IMR-90 (cell line): ENCODE results near the gene ACTG2. TPM values are rescaled to one million over a fixed set of nuclear protein-coding genes. Genes with fewer than 3 reads are reported as not detected.

Experiments
- ATAC-seq: fragments of 200-7000 bp; cut with Tn5 transposase; 2 replicates; pipeline ENCODE4 v1.9.1; 2020; ENCODE audit warnings: low read depth, mild to moderate bottlenecking, moderate library complexity
- BruUV-seq: library from RNA; stranded (reverse); fragments of 400-500 nt; replicated peaks from 2 replicates; lab custom pipeline; 2021; lab: Mats Ljungman, UMichigan
- CTCF ChIA-PET: fragments of 300-600 bp; formaldehyde crosslinking; extraction: SDS; loops from one replicate; lab custom pipeline; 2021; ENCODE audit warnings: antibody characterized with exemption; lab: Yijun Ruan, JAX
- POLR2A ChIA-PET: fragments of 300-600 bp; sonication (Branson Sonifier 250); formaldehyde crosslinking; loops from one replicate; lab custom pipeline; 2022; ENCODE audit warnings: antibody characterized with exemption; ENCODE audit not compliant: unreplicated experiment; lab: Charles Lee
- DNase-seq: peaks from one replicate; pipeline ENCODE4 v3.0.0; 2013
- H2AFZ ChIP-seq: replicated peaks from 2 replicates; pipeline ENCODE3; 2013; ENCODE audit warnings: low read length, mild to moderate bottlenecking; ENCODE audit not compliant: poor library complexity
- H2AK5ac ChIP-seq: 2 replicates; pipeline ENCODE4 v1.6.1; 2013; ENCODE audit warnings: low read depth, low read length, inconsistent platforms
- H2AK9ac ChIP-seq: replicated peaks from 2 replicates; pipeline ENCODE3; 2013; ENCODE audit warnings: mild to moderate bottlenecking, low read depth, low read length, moderate library complexity; ENCODE audit not compliant: poor library complexity
- H2BK120ac ChIP-seq: 2 replicates; pipeline ENCODE4 v1.6.1; 2013; ENCODE audit warnings: low read depth, low read length, inconsistent platforms
- H2BK15ac ChIP-seq: 3 replicates; pipeline ENCODE4 v1.6.1; 2013; ENCODE audit warnings: low read depth, low read length, inconsistent platforms
- H2BK20ac ChIP-seq: 2 replicates; pipeline ENCODE4 v1.6.1; 2013; ENCODE audit warnings: low read depth, mild to moderate bottlenecking, inconsistent platforms, low read length, moderate library complexity
- H2BK5ac ChIP-seq: 2 replicates; pipeline ENCODE4 v1.6.1; 2013; ENCODE audit warnings: mild to moderate bottlenecking, low read depth, low read length, inconsistent platforms; ENCODE audit not compliant: poor library complexity, severe bottlenecking
- H3K14ac ChIP-seq: replicated peaks from 2 replicates; pipeline ENCODE4 v1.6.1; 2013; ENCODE audit warnings: low read depth, low read length, inconsistent platforms
- H3K18ac ChIP-seq: 2 replicates; pipeline ENCODE4 v1.6.1; 2013; ENCODE audit warnings: low read depth, low read length, control low read depth
- H3K23ac ChIP-seq: 2 replicates; pipeline ENCODE4 v1.6.1; 2013; ENCODE audit warnings: low read depth, low read length, inconsistent platforms
- H3K27ac ChIP-seq: 2 replicates; pipeline ENCODE4 v1.5.1; 2013; ENCODE audit warnings: mild to moderate bottlenecking, control low read depth, low read length; ENCODE audit not compliant: insufficient read depth
- H3K27me3 ChIP-seq: 2 replicates; pipeline ENCODE4 v1.6.1; 2013; ENCODE audit warnings: low read length; ENCODE audit not compliant: control insufficient read depth, insufficient read depth
- H3K36me3 ChIP-seq: 2 replicates; pipeline ENCODE4 v1.6.1; 2013; ENCODE audit warnings: low read length, mixed read lengths; ENCODE audit not compliant: control insufficient read depth, insufficient read depth
- H3K4ac ChIP-seq: 2 replicates; pipeline ENCODE4 v1.6.1; 2013; ENCODE audit warnings: low read depth, low read length, inconsistent platforms
- H3K4me1 ChIP-seq: 2 replicates; pipeline ENCODE4 v1.6.1; 2013; ENCODE audit warnings: low read length, mixed read lengths; ENCODE audit not compliant: control insufficient read depth, insufficient read depth
- H3K4me2 ChIP-seq: 2 replicates; pipeline ENCODE4 v1.6.1; 2013; ENCODE audit warnings: low read depth, mild to moderate bottlenecking, control low read depth, low read length, moderate library complexity
- H3K4me3 ChIP-seq: 2 replicates; pipeline ENCODE4 v1.5.1; 2013; ENCODE audit warnings: low read depth, mild to moderate bottlenecking, control low read depth, low read length, moderate library complexity; ENCODE audit not compliant: insufficient read depth
- H3K56ac ChIP-seq: 2 replicates; pipeline ENCODE4 v1.6.1; 2013; ENCODE audit warnings: low read length, inconsistent platforms; ENCODE audit not compliant: insufficient read depth; ENCODE audit errors: extremely low read depth
- H3K79me1 ChIP-seq, 2 experiments: 2 replicates each; pipeline ENCODE4 v1.6.1; 2013; ENCODE audit warnings: low read length in 2 of 2, inconsistent platforms in 1 of 2, low read depth in 1 of 2
- H3K9ac ChIP-seq: 2 replicates; pipeline ENCODE4 v1.6.1; 2013; ENCODE audit warnings: low read depth, low read length, control low read depth
- H3K9me1 ChIP-seq: 2 replicates; pipeline ENCODE4 v1.6.1; 2013; ENCODE audit warnings: low read length, inconsistent platforms; ENCODE audit not compliant: insufficient read depth
- H3K9me3 ChIP-seq: 2 replicates; pipeline ENCODE4 v1.6.1; 2013; ENCODE audit warnings: low read length; ENCODE audit not compliant: control insufficient read depth, insufficient read depth
- H4K20me1 ChIP-seq: 2 replicates; pipeline ENCODE4 v1.6.1; 2013; ENCODE audit warnings: low read length, inconsistent platforms; ENCODE audit not compliant: insufficient read depth
- H4K5ac ChIP-seq: 2 replicates; pipeline ENCODE4 v1.6.1; 2013; ENCODE audit warnings: mild to moderate bottlenecking, low read depth, low read length, control low read depth
- H4K8ac ChIP-seq, 2 experiments: 2 replicates each; pipeline ENCODE4 v1.6.1; 2013; ENCODE audit warnings: low read depth in 2 of 2, low read length in 2 of 2, control low read depth in 1 of 2, inconsistent platforms in 1 of 2
- H4K91ac ChIP-seq: 2 replicates; pipeline ENCODE4 v1.6.1; 2013; ENCODE audit warnings: low read depth, low read length, inconsistent platforms; ENCODE audit not compliant: insufficient read depth
- BHLHE40 ChIP-seq: fragments of 150-350 bp; IDR thresholded peaks from 2 replicates; pipeline ENCODE4 v1.6.1; 2016; ENCODE audit warnings: mild to moderate bottlenecking, low read depth, low read length
- MAFK ChIP-seq: IDR thresholded peaks from 2 replicates; pipeline ENCODE4 v1.6.1; 2012; ENCODE audit warnings: low read depth, low read length, improper control_type of control experiment
- NFE2L2 ChIP-seq: fragments of 150-350 bp; IDR thresholded peaks from 2 replicates; pipeline ENCODE4 v1.6.1; 2016; ENCODE audit warnings: low read depth, mild to moderate bottlenecking, low read length
- POLR2A ChIP-seq: IDR thresholded peaks from 2 replicates; pipeline ENCODE4 v1.6.1; 2012; ENCODE audit warnings: mild to moderate bottlenecking, low read depth, low read length
- RAD21 ChIP-seq: IDR thresholded peaks from 2 replicates; pipeline ENCODE4 v1.6.1; 2012; ENCODE audit warnings: low read length, improper control_type of control experiment
- SMC3 ChIP-seq: fragments of 150-350 bp; IDR thresholded peaks from 2 replicates; pipeline ENCODE4 v1.6.1; 2016; ENCODE audit warnings: low read depth, mild to moderate bottlenecking, antibody characterized with exemption, low read length, moderate library complexity
- WGBS, 2 experiments: methylation state at CpG; one replicate each; pipeline versions ENCODE4 v1.1.5 to v1.1.7; 2013; ENCODE audit warnings: missing lambda C conversion rate in 2 of 2; ENCODE audit not compliant: insufficient read length in 1 of 2; ENCODE audit errors: extremely low coverage in 2 of 2; 5-methylcytosine and 5-hydroxymethylcytosine counted together
- dilution Hi-C: fragments of 300-500 bp; cut with HindIII; formaldehyde crosslinking; loops from one replicate; pipeline ENCODE4 v1.14.3; 2018; ENCODE audit warnings: low sequenced_read_pairs; ENCODE audit not compliant: unreplicated experiment
- in situ Hi-C: fragments of 300-500 bp; cut with MboI; formaldehyde crosslinking; loops from 3 replicates; pipeline ENCODE4 v1.14.3; 2019; ENCODE audit warnings: low sequenced_read_pairs, inconsistent platforms, mixed read lengths
- intact Hi-C: fragments of 100-400 bp; cut with micrococcal nuclease; formaldehyde crosslinking; loops from 2 replicates; pipeline ENCODE4 v1.10.0; 2022
- polyA plus RNA-seq, 3 experiments: library from polyadenylated mRNA; depleted of rRNA; stranded (reverse); fragments of >200 nt; gene quantifications; 2 replicates each; pipeline ENCODE4 v1.2.3, GENCODE V29; 2012; ENCODE audit warnings: low replicate concordance in 1 of 3
- total RNA-seq: library from RNA; depleted of rRNA; stranded (reverse); fragments of >200 nt; gene quantifications from 2 replicates; pipeline ENCODE4 v1.2.3, GENCODE V29; 2012
- TF ChIP-seq, protein P1 (sequence below): fragments of 150-350 bp; IDR thresholded peaks from 2 replicates; pipeline ENCODE4 v1.6.1; 2016; ENCODE audit warnings: low read depth, mild to moderate bottlenecking, low read length, moderate library complexity, borderline replicate concordance
- TF ChIP-seq, protein P2 (sequence below): fragments of 150-350 bp; IDR thresholded peaks from 2 replicates; pipeline ENCODE4 v1.6.1; 2017; ENCODE audit warnings: mild to moderate bottlenecking, antibody characterized with exemption, low read length, low read depth
- TF ChIP-seq, protein P3 (sequence below): conservative IDR thresholded peaks from 2 replicates; pipeline ENCODE4 v1.5.1; 2012; ENCODE audit warnings: mild to moderate bottlenecking, low read depth, low read length, improper control_type of control experiment

ACTG2 gene
- total and polyA plus RNA-seq, 2 of the 4 experiments (the other 2 are of a cell fraction), result 523 to 899 TPM

DNA sequence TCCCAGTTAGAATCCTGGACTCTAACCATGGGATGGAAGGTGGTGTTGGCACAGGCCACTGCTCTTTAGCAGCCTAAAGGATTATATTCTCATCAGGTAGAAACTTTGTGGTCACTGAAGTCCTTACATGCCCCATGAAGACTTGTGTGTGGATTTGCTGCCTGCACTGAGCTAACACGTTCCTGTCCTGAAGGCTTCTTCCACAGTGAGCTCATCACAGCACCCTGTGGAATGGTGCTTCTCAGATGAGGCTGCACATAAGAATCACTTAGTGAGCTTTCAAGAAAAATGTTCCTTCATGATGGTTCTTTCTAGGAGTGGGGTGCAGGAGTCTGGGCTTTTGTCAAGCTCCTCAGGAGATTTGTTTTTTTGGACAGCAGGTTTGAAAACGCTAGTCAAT is 37.3 kb upstream of the ACTG2 start:
- H2AFZ ChIP-seq, result no peak overlapping the region
- H2AK5ac ChIP-seq, result peak overlapping the region; percentile 13; the same call in 1 of the 2 replicates
- no peak overlapping the region for H3K4ac ChIP-seq
- dilution Hi-C loops (no loop called here), intact Hi-C loops (no loop called here), in situ Hi-C loops (no loop called here)
- H4K20me1 ChIP-seq, result peaks cover 12% of the 10 kb centered on the region; the same call in 1 of the 2 replicates
- ATAC-seq, result no peak
- POLR2A ChIA-PET, result no interaction called here
- H3K56ac ChIP-seq, result no peak overlapping the region
- H3K9me1 ChIP-seq, result peaks cover 19% of the 10 kb centered on the region
- no peak overlapping the region for H2BK5ac ChIP-seq
- no peak overlapping the region for H3K14ac ChIP-seq
- WGBS, 2 experiments, result no CpG with 5 or more reads among the region's 2 CpGs
- H4K8ac ChIP-seq, result no peak overlapping the region
- peak; percentile 20 for DNase-seq
- no peak overlapping the region for H2BK120ac ChIP-seq
- H3K27ac ChIP-seq, result no peak overlapping the region
- no peak overlapping the region for H3K9ac ChIP-seq
- H3K4me1 ChIP-seq, result peaks cover 15% of the 10 kb centered on the region
- BruUV-seq, result no TSS peak
- no peak overlapping the region for H2AK9ac ChIP-seq
- H3K23ac ChIP-seq, result no peak overlapping the region
- CTCF ChIA-PET, result interaction anchor here (0.6 kb wide), 1 partner anchor 213 kb away, joined by 3 read pairs; no protein-coding TSS in a partner anchor
- peaks cover 0 to 26% of the 10 kb centered on the region in 2 experiments; a peak in 2 of 4 replicates for H3K79me1 ChIP-seq
- H2BK20ac ChIP-seq, result no peak overlapping the region
- H3K36me3 ChIP-seq, result peaks cover 34% of the 10 kb centered on the region
- H2BK15ac ChIP-seq, result no peak overlapping the region
- no peak overlapping the region for H3K4me2 ChIP-seq
- no peak for TF ChIP-seq BHLHE40
- no peak for TF ChIP-seq SMC3
- TF ChIP-seq, protein P1, sequence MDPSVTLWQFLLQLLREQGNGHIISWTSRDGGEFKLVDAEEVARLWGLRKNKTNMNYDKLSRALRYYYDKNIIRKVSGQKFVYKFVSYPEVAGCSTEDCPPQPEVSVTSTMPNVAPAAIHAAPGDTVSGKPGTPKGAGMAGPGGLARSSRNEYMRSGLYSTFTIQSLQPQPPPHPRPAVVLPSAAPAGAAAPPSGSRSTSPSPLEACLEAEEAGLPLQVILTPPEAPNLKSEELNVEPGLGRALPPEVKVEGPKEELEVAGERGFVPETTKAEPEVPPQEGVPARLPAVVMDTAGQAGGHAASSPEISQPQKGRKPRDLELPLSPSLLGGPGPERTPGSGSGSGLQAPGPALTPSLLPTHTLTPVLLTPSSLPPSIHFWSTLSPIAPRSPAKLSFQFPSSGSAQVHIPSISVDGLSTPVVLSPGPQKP, result no peak
- TF ChIP-seq, protein P2, sequence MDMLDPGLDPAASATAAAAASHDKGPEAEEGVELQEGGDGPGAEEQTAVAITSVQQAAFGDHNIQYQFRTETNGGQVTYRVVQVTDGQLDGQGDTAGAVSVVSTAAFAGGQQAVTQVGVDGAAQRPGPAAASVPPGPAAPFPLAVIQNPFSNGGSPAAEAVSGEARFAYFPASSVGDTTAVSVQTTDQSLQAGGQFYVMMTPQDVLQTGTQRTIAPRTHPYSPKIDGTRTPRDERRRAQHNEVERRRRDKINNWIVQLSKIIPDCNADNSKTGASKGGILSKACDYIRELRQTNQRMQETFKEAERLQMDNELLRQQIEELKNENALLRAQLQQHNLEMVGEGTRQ, result no peak
- TF ChIP-seq POLR2A, result no peak
- TF ChIP-seq NFE2L2, result no peak
- TF ChIP-seq RAD21, result no peak
- no peak for TF ChIP-seq MAFK
- TF ChIP-seq, protein P3, sequence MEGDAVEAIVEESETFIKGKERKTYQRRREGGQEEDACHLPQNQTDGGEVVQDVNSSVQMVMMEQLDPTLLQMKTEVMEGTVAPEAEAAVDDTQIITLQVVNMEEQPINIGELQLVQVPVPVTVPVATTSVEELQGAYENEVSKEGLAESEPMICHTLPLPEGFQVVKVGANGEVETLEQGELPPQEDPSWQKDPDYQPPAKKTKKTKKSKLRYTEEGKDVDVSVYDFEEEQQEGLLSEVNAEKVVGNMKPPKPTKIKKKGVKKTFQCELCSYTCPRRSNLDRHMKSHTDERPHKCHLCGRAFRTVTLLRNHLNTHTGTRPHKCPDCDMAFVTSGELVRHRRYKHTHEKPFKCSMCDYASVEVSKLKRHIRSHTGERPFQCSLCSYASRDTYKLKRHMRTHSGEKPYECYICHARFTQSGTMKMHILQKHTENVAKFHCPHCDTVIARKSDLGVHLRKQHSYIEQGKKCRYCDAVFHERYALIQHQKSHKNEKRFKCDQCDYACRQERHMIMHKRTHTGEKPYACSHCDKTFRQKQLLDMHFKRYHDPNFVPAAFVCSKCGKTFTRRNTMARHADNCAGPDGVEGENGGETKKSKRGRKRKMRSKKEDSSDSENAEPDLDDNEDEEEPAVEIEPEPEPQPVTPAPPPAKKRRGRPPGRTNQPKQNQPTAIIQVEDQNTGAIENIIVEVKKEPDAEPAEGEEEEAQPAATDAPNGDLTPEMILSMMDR, result no peak
- no peak overlapping the region for H3K4me3 ChIP-seq
- H4K91ac ChIP-seq, result no peak overlapping the region
- H3K9me3 ChIP-seq, result no peaks in the 10 kb centered on the region
- no peaks in the 10 kb centered on the region for H3K27me3 ChIP-seq
- H3K18ac ChIP-seq, result no peak overlapping the region
- H4K5ac ChIP-seq, result no peak overlapping the region
